HepG2 (cell line): Measurements from ENCODE around the gene CHST10.

ENCODE experiments used
- ATF3 ChIP-seq: sonication (generic); formaldehyde crosslinking; IDR thresholded peaks from 2 replicates; pipeline ENCODE4 v1.4.0; 2020; ENCODE audit warnings: missing genetic modification reagents
- KDM5A ChIP-seq: fragments of 200-600 bp; sonication (generic); IDR thresholded peaks from 2 replicates; pipeline ENCODE4 v1.7.0; 2018; ENCODE audit warnings: antibody characterized with exemption, mild to moderate bottlenecking, low read length, borderline replicate concordance
- RAD21 ChIP-seq: fragments of 450-650 bp; formaldehyde crosslinking; IDR thresholded peaks from 2 replicates; pipeline ENCODE4 v1.5.0; 2020; ENCODE audit warnings: mild to moderate bottlenecking
- ZKSCAN8 ChIP-seq: IDR thresholded peaks from 2 replicates; pipeline ENCODE4 v1.6.1; 2016; ENCODE audit warnings: borderline replicate concordance, missing genetic modification reagents, missing compliant biosample characterization
- ZNF558 ChIP-seq: sonication (generic); formaldehyde crosslinking; IDR thresholded peaks from 2 replicates; pipeline ENCODE4 v1.9.0; 2022; ENCODE audit warnings: mild to moderate bottlenecking, missing genetic modification reagents, borderline replicate concordance
- ZNF678 ChIP-seq: sonication (generic); formaldehyde crosslinking; IDR thresholded peaks from 2 replicates; pipeline ENCODE4 v1.4.0; 2020; ENCODE audit warnings: mild to moderate bottlenecking, missing genetic modification reagents
- TF ChIP-seq, protein P1 (sequence below): IDR thresholded peaks from 2 replicates; pipeline ENCODE4 v1.6.1; 2016; ENCODE audit warnings: mild to moderate bottlenecking
- TF ChIP-seq, protein P2 (sequence below): sonication (generic); formaldehyde crosslinking; IDR thresholded peaks from 2 replicates; pipeline ENCODE4 v1.5.0; 2020; ENCODE audit warnings: mild to moderate bottlenecking, missing genetic modification reagents, moderate library complexity

GRCh38 chr2:100393362-100393761 is 24.1 kb downstream of the CHST10 start:
- TF ChIP-seq ZNF558 (no peak), ZNF678 (CRISPR knock-in tag) (no peak), KDM5A (no peak), RAD21 (CRISPR knock-in tag) (no peak), ZKSCAN8 (CRISPR knock-in tag) (no peak), ATF3 (CRISPR knock-in tag) (no peak)
- TF ChIP-seq, protein P1, sequence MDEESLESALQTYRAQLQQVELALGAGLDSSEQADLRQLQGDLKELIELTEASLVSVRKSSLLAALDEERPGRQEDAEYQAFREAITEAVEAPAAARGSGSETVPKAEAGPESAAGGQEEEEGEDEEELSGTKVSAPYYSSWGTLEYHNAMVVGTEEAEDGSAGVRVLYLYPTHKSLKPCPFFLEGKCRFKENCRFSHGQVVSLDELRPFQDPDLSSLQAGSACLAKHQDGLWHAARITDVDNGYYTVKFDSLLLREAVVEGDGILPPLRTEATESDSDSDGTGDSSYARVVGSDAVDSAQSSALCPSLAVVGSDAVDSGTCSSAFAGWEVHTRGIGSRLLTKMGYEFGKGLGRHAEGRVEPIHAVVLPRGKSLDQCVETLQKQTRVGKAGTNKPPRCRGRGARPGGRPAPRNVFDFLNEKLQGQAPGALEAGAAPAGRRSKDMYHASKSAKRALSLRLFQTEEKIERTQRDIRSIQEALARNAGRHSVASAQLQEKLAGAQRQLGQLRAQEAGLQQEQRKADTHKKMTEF: no peak
- TF ChIP-seq, protein P2, sequence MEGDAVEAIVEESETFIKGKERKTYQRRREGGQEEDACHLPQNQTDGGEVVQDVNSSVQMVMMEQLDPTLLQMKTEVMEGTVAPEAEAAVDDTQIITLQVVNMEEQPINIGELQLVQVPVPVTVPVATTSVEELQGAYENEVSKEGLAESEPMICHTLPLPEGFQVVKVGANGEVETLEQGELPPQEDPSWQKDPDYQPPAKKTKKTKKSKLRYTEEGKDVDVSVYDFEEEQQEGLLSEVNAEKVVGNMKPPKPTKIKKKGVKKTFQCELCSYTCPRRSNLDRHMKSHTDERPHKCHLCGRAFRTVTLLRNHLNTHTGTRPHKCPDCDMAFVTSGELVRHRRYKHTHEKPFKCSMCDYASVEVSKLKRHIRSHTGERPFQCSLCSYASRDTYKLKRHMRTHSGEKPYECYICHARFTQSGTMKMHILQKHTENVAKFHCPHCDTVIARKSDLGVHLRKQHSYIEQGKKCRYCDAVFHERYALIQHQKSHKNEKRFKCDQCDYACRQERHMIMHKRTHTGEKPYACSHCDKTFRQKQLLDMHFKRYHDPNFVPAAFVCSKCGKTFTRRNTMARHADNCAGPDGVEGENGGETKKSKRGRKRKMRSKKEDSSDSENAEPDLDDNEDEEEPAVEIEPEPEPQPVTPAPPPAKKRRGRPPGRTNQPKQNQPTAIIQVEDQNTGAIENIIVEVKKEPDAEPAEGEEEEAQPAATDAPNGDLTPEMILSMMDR (CRISPR knock-in tag): no peak
